Measurements from ENCODE around the gene LRRC14B.
"Not testable (repeated sequence)": the region's sequence is repeated elsewhere in the genome, so short reads cannot be mapped to it uniquely, and the experiment has no call there.

DNA sequence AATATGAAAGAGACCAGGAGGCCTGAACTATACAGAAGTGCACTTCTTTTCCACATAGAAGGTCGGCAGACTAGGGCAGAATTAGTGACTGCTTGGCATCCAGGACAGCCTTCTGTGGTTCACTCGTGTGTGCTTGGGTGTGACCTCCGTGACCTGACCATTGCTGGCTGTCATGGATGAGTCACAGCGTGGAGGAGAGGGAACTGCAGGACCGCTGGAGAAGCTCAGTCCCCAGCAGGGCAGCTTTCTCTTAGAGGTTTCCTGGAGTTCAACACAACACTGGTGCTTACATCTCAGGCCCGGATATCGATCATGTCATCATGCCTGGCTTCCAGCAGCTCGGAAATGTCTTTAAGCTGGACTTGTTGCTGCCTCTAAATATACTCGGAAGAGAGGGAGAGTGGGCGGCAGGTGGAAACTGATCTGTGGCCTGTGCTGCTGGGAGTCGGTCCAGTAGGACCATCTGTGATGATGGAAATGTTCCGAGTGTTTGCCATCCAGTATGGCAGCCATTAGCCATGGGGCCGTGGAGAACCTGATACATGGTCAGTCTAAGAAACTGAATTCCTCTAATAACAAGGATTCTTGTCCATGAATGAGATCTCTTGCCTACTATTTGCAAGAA, 49.9 kb downstream of the LRRC14B start:
- TF ChIP-seq, protein P1, sequence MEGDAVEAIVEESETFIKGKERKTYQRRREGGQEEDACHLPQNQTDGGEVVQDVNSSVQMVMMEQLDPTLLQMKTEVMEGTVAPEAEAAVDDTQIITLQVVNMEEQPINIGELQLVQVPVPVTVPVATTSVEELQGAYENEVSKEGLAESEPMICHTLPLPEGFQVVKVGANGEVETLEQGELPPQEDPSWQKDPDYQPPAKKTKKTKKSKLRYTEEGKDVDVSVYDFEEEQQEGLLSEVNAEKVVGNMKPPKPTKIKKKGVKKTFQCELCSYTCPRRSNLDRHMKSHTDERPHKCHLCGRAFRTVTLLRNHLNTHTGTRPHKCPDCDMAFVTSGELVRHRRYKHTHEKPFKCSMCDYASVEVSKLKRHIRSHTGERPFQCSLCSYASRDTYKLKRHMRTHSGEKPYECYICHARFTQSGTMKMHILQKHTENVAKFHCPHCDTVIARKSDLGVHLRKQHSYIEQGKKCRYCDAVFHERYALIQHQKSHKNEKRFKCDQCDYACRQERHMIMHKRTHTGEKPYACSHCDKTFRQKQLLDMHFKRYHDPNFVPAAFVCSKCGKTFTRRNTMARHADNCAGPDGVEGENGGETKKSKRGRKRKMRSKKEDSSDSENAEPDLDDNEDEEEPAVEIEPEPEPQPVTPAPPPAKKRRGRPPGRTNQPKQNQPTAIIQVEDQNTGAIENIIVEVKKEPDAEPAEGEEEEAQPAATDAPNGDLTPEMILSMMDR (conservative IDR thresholded peaks at IDR 0.05; ENCODE audit: low read depth, low read length): not testable (repeated sequence)
- not testable (repeated sequence) for TF ChIP-seq EZH2 (IDR thresholded peaks at IDR 0.05; ENCODE audit: low read length, unreplicated experiment); EZH2phosphoT487 (IDR thresholded peaks at IDR 0.05; ENCODE audit: borderline replicate concordance, low read length)

Measured in PC-3 (cell line).